ENCODE data around the gene RINT1.
A peak's percentile ranks its signal among the peaks of the same experiment; 100 is the strongest.
"Not testable (repeated sequence)": the region's sequence is repeated elsewhere in the genome, so short reads cannot be mapped to it uniquely, and the experiment has no call there.

Gene RINT1

GRCh38 chr7:105577251-105577650 is 45.2 kb downstream of the RINT1 start:
- TF ChIP-seq POLR2A (IDR thresholded peaks at IDR 0.05; ENCODE audit: low read depth, low read length): no peak
- FAIRE-seq (no peak), DNase-seq (ENCODE audit: insufficient read length, low spot score) (no peak)

DNA sequence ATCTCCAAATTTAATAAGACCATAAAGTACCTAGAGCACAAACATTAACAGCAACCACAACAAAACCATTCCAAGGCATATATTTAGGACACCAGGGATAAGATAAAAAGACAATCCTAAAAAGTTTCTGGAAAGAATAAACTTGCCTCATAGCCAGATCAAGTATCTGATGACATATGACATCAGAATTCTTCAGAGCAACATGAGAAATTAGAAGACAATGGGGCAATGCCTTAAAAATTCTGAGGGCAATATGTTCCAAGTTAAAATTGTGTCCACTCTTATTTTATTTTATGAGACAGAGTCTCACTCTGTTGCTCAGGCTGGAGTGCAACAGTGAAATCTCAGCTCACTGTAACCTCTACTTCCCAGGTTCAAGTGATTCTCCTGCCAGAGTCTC is 46.5 kb downstream of the RINT1 start:
- no peak for TF ChIP-seq POLR2A (IDR thresholded peaks at IDR 0.05; ENCODE audit: low read depth, low read length)
- FAIRE-seq: no peak
- no peak for DNase-seq (ENCODE audit: insufficient read length, low spot score)

- TF ChIP-seq POLR2A (IDR thresholded peaks at IDR 0.05; ENCODE audit: low read depth, low read length): no peak
- DNase-seq (ENCODE audit: insufficient read length, low spot score) (no peak), FAIRE-seq (no peak)
Measured at GRCh38 chr7:105580022-105580740, 48.2 kb downstream of the RINT1 start.

GRCh38 chr7:105581066-105581811 is 49.2 kb downstream of the RINT1 start, which contains the start of gene EFCAB10:
Gene EFCAB10 (minus strand): TSS chr7:105581493. CDS start chr7:105581463, 30 bp downstream.
- TF ChIP-seq POLR2A (IDR thresholded peaks at IDR 0.05; ENCODE audit: low read depth, low read length): no peak
- FAIRE-seq (no peak), DNase-seq (ENCODE audit: insufficient read length, low spot score) (no peak)

DNA sequence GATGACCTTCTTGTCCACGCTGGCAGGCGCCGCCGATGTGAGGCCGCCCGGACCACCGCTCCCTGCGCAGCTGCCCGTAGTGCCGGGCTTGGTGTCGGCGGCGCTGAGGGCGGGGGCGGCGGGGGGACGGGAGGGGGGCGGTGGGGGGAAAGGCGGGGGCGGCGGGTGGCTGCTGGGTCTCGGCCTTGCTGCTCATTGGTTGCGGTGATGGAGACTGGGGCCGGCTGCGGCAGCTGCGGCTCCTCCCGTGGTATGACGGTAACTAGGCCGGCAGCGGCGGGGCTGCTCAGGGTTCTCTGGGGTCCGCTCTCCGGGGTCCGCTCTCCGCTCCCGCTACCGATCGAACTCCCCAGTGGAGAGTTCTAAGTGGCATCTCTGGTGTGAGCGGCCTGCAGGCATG is 51.1 kb downstream of the RINT1 start:
- FAIRE-seq: no peak
- DNase-seq (ENCODE audit: insufficient read length, low spot score): no peak
- no peak for TF ChIP-seq POLR2A (IDR thresholded peaks at IDR 0.05; ENCODE audit: low read depth, low read length)

DNA sequence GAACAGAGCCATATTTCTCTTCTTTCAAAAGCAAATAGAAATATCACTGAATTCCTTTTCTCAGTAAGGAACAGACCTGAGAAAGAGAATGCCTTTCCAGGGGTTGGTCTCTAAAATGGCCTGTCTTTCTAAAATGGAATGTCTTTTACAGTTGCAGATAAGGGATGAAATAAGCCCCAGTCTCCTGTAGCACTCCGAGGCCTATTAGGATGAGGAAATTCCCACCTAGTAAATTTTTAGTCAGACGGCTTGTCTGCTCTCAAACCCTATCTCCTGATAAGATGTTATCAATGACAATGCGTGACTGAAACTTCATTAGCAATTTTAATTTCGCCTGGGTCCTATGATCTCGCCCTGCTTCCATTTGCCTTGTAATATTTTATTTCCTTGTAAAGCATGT is 52.2 kb downstream of the RINT1 start:
- TF ChIP-seq POLR2A (IDR thresholded peaks at IDR 0.05; ENCODE audit: low read depth, low read length): no peak
- FAIRE-seq (no peak), DNase-seq (ENCODE audit: insufficient read length, low spot score) (no peak)

DNA sequence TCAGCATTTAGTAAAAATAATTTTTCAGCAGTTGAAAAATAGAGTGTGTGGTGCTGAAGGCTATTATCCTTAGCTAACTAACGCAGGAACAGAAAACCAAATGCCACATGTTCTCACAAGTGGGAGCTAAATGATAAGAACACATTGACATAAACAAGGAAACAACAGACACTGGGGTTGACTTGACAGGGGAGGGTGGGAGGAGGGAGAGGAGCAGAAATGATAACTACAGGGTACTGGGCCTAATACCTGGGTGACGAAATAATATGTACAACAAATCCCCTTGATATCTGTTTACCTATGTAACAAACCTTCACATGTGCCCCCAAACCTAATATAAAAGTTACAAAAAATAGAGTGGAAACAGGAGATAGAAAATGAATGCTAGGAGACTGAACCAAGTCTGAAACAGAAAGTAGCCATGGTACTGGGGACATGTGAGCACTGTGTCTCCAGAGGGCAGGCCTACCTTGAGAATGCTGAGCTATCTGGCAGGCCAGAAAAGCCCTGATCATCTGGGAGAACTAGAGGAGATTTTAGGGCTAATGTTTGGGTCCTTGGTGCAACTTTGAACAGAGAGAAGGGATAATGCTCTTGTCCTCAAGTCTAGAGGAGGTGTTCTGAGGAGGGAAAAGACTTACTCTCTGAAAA is 54.0 kb downstream of the RINT1 start:
- no peak for TF ChIP-seq POLR2A (IDR thresholded peaks at IDR 0.05; ENCODE audit: low read depth, low read length)
- DNase-seq (ENCODE audit: insufficient read length, low spot score): no peak
- no peak for FAIRE-seq

DNA sequence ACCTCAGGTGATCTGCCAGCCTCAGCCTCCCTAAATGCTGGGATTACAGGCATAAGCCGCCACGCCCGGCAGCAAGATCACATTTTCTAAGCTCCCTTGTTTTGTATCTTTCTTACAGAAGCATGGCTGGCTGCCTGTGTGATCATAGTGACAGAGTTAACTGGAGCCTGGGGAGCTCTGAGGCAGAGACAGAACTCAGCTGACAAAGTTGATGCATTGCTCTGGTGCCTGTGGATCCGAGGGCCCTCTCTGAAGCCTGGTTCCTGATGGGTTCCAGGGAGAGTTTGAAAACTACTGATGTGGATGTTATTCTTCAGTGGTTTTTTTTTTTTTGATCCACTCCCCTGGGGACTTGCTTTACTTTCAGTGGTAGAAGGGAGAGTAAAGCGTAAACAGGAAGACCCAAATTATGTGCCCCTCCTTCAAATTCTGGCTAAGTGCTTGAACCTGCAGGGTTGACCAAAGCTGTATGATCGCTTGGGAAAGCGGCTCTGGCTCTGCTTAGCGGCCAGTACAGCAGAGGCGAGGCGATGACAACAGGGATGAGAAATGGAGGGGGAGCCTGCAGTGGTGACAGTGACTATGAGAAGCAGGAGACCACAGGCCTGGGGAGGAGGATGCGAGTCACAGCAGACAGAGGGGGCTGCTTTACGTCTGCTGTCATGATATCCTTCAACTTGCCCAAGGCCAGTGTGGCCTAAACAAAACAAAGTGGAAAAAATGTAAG is 56.1 kb downstream of the RINT1 start:
- FAIRE-seq: no peak
- TF ChIP-seq POLR2A (IDR thresholded peaks at IDR 0.05; ENCODE audit: low read depth, low read length): no peak
- no peak for DNase-seq (ENCODE audit: insufficient read length, low spot score)

GRCh38 chr7:105589356-105590077 is 57.5 kb downstream of the RINT1 start:
- peak; percentile 79 for DNase-seq (ENCODE audit: insufficient read length, low spot score)
- FAIRE-seq: peak; percentile 85
- no peak for TF ChIP-seq POLR2A (IDR thresholded peaks at IDR 0.05; ENCODE audit: low read depth, low read length)

DNA sequence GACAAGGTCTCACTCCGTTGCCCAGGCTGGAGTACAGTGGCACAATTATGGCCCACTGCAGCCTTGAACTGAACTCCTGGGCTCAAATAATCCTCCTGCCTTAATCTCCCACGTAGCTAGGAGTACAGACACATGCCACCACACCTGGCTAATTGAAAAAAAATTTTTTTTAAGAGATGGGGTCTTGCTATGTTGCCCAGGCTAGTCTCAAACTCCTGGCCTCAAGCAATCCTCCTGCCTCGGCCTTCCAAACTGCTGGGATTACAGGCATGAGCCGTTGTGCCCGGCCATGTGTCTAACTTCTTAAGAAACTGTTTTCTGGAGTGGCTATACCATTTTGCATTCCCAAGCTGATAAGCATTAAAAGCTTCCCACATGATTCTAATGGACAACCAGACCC is 58.8 kb downstream of the RINT1 start:
- DNase-seq (ENCODE audit: insufficient read length, low spot score) (no peak), FAIRE-seq (no peak)
- no peak for TF ChIP-seq POLR2A (IDR thresholded peaks at IDR 0.05; ENCODE audit: low read depth, low read length)

DNA sequence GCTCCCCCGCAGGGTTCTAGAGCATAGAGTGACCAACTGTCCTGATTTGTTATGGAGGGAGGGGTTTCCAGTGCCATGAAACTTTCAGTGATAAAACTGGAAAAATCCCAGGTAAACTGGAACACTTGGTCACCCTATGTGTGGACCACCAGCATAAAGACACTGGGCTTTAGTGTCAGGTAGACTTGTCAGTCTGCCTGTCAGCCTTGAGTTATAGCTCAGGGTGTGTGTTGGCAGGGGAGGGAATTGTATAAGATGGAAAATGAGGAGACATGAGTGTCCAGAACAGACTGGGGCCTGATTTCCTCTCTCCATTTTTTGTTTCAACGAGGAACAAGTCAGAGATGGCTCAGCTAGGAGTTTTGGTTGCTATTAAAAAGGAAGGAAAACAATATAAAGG is 59.5 kb downstream of the RINT1 start:
- FAIRE-seq (no peak), DNase-seq (ENCODE audit: insufficient read length, low spot score) (no peak)
- no peak for TF ChIP-seq POLR2A (IDR thresholded peaks at IDR 0.05; ENCODE audit: low read depth, low read length)

GRCh38 chr7:105594034-105594433 is 62.0 kb downstream of the RINT1 start:
- DNase-seq (ENCODE audit: insufficient read length, low spot score): no peak
- no peak for FAIRE-seq
- TF ChIP-seq POLR2A (IDR thresholded peaks at IDR 0.05; ENCODE audit: low read depth, low read length): no peak

DNA sequence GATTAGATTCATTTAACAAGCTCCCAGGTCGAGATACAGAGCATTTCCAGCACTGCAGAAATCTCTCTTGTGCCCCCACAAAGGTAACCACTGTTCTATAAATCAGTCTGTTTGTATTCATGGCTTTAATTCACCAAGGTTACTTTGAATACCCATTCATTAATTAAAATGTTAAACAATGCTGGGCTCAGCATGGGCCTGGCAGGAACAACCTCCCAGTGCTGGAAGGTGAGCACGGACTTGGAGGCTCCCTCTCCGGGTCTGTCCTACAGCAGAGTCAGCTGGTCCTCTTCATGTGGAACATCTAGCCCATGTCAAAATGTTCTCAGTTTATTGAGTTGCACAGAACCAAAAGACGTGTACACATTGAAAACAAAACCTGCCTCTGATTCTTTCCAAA is 64.9 kb downstream of the RINT1 start:
- DNase-seq (ENCODE audit: insufficient read length, low spot score) (no peak), FAIRE-seq (no peak)
- TF ChIP-seq POLR2A (IDR thresholded peaks at IDR 0.05; ENCODE audit: low read depth, low read length): no peak

- FAIRE-seq; DNase-seq (ENCODE audit: insufficient read length, low spot score): not testable (repeated sequence)
Measured at GRCh38 chr7:105599080-105599479, 67.1 kb downstream of the RINT1 start.
